ENCODE data around the gene PHACTR4.
"Not testable (repeated sequence)": the region's sequence is repeated elsewhere in the genome, so short reads cannot be mapped to it uniquely, and the experiment has no call there.

Gene PHACTR4

DNA sequence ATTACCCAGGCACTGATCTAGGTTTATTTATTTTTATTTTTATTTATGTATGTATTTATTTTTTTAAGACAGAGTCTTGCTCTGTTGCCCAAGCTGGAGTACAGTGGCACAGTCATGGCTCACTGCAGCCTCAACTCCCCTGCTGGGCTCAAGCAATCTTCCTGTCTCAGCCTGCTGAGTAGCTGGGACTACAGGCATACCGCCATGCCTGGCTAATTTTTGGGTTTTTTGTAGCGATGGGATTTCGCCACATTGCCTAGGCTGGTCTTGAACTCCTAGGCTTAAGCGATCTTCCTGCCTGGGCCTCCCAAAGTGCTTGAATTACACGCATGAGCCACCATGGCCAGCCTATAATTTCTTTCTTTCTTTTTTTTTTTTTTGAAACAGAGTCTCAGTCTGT lies 9.4 kb downstream of the PHACTR4 start:
- Histone ChIP-seq H3K23ac (ENCODE audit: low read length) (no peak overlapping the region), H3K4me1 (ENCODE audit: control insufficient read depth, low read depth, low read length) (no peaks in the 10 kb centered on the region), H4K8ac (ENCODE audit: low read depth, low read length) (no peak overlapping the region), H2BK5ac (ENCODE audit: low read length) (no peak overlapping the region), H3K36me3 (ENCODE audit: control insufficient read depth, insufficient read depth, low read length) (no peaks in the 10 kb centered on the region), H3K4me2 (ENCODE audit: low read length) (no peak overlapping the region), H3K4ac (ENCODE audit: low read depth, low read length) (no peak overlapping the region), H3K79me1 (ENCODE audit: low read length) (peaks cover 2% of the 10 kb centered on the region), H3K27me3 (ENCODE audit: insufficient read depth, low read length, poor library complexity) (no peaks in the 10 kb centered on the region), H3K27ac (ENCODE audit: low read depth, low read length) (no peak overlapping the region), H4K5ac (ENCODE audit: low read length) (no peak overlapping the region), H3K56ac (ENCODE audit: low read length) (no peak overlapping the region), H3K18ac (ENCODE audit: low read length) (no peak overlapping the region), H2BK15ac (replicated peaks; ENCODE audit: low read depth) (no peak overlapping the region), H3K79me2 (ENCODE audit: control insufficient read depth, insufficient read depth, low read length) (peaks cover 30% of the 10 kb centered on the region), H3K4me3 (ENCODE audit: low read length) (no peak overlapping the region), H2BK120ac (ENCODE audit: low read depth, low read length) (no peak overlapping the region), H2AK5ac (ENCODE audit: low read length) (no peak overlapping the region), H3K9ac (ENCODE audit: low read length) (no peak overlapping the region)
- DNase-seq = no peak
- no CpG with 5 or more reads among the region's 5 CpGs for WGBS (ENCODE audit: extremely low coverage, insufficient coverage, low lambda C conversion rate)

- Histone ChIP-seq H3K9ac (ENCODE audit: low read length) (no peak overlapping the region), H2AK5ac (ENCODE audit: low read length) (no peak overlapping the region), H3K79me1 (ENCODE audit: low read length) (peaks cover 2% of the 10 kb centered on the region), H3K4ac (ENCODE audit: low read depth, low read length) (no peak overlapping the region), H3K79me2 (ENCODE audit: control insufficient read depth, insufficient read depth, low read length) (peaks cover 33% of the 10 kb centered on the region), H3K36me3 (ENCODE audit: control insufficient read depth, insufficient read depth, low read length) (no peaks in the 10 kb centered on the region), H3K4me2 (ENCODE audit: low read length) (no peak overlapping the region), H2BK15ac (replicated peaks; ENCODE audit: low read depth) (no peak overlapping the region), H2BK120ac (ENCODE audit: low read depth, low read length) (no peak overlapping the region), H3K27ac (ENCODE audit: low read depth, low read length) (no peak overlapping the region), H3K56ac (ENCODE audit: low read length) (no peak overlapping the region), H4K5ac (ENCODE audit: low read length) (no peak overlapping the region), H4K8ac (ENCODE audit: low read depth, low read length) (no peak overlapping the region), H3K4me3 (ENCODE audit: low read length) (no peak overlapping the region), H2BK5ac (ENCODE audit: low read length) (no peak overlapping the region), H3K27me3 (ENCODE audit: insufficient read depth, low read length, poor library complexity) (no peaks in the 10 kb centered on the region), H3K18ac (ENCODE audit: low read length) (no peak overlapping the region), H3K23ac (ENCODE audit: low read length) (no peak overlapping the region), H3K4me1 (ENCODE audit: control insufficient read depth, low read depth, low read length) (no peaks in the 10 kb centered on the region)
- WGBS (ENCODE audit: extremely low coverage, insufficient coverage, low lambda C conversion rate) = no CpG with 5 or more reads among the region's 1 CpG
- no peak for DNase-seq
Measured at GRCh38 chr1:28380394-28380793, 10.9 kb downstream of the PHACTR4 start.

GRCh38 chr1:28383785-28384184 lies 14.2 kb downstream of the PHACTR4 start:
- WGBS (ENCODE audit: extremely low coverage, insufficient coverage, low lambda C conversion rate) = no CpG with 5 or more reads among the region's 4 CpGs
- DNase-seq; H3K18ac ChIP-seq (ENCODE audit: low read length); H3K56ac ChIP-seq (ENCODE audit: low read length); H4K5ac ChIP-seq (ENCODE audit: low read length); H2BK15ac ChIP-seq (replicated peaks; ENCODE audit: low read depth); H3K9ac ChIP-seq (ENCODE audit: low read length); H3K36me3 ChIP-seq (ENCODE audit: control insufficient read depth, insufficient read depth, low read length); H3K27me3 ChIP-seq (ENCODE audit: insufficient read depth, low read length, poor library complexity); H2BK5ac ChIP-seq (ENCODE audit: low read length); H3K4me1 ChIP-seq (ENCODE audit: control insufficient read depth, low read depth, low read length); H3K4me2 ChIP-seq (ENCODE audit: low read length); H4K8ac ChIP-seq (ENCODE audit: low read depth, low read length); H3K4ac ChIP-seq (ENCODE audit: low read depth, low read length); H3K23ac ChIP-seq (ENCODE audit: low read length); H2AK5ac ChIP-seq (ENCODE audit: low read length); H2BK120ac ChIP-seq (ENCODE audit: low read depth, low read length); H3K27ac ChIP-seq (ENCODE audit: low read depth, low read length); H3K79me1 ChIP-seq (ENCODE audit: low read length); H3K4me3 ChIP-seq (ENCODE audit: low read length): not testable (repeated sequence)
- peaks cover 42% of the 10 kb centered on the region for H3K79me2 ChIP-seq (ENCODE audit: control insufficient read depth, insufficient read depth, low read length)

GRCh38 chr1:28392027-28392652 lies 22.6 kb downstream of the PHACTR4 start:
- Histone ChIP-seq H3K27ac (ENCODE audit: low read depth, low read length) (no peak overlapping the region), H2BK15ac (replicated peaks; ENCODE audit: low read depth) (no peak overlapping the region), H2AK5ac (ENCODE audit: low read length) (no peak overlapping the region), H3K56ac (ENCODE audit: low read length) (no peak overlapping the region), H3K4me3 (ENCODE audit: low read length) (no peak overlapping the region), H3K36me3 (ENCODE audit: control insufficient read depth, insufficient read depth, low read length) (no peaks in the 10 kb centered on the region), H3K4me1 (ENCODE audit: control insufficient read depth, low read depth, low read length) (no peaks in the 10 kb centered on the region), H4K5ac (ENCODE audit: low read length) (no peak overlapping the region), H3K18ac (ENCODE audit: low read length) (no peak overlapping the region), H3K79me1 (ENCODE audit: low read length) (peaks cover 5% of the 10 kb centered on the region), H4K8ac (ENCODE audit: low read depth, low read length) (no peak overlapping the region), H2BK5ac (ENCODE audit: low read length) (no peak overlapping the region), H3K79me2 (ENCODE audit: control insufficient read depth, insufficient read depth, low read length) (peaks cover 8% of the 10 kb centered on the region), H3K23ac (ENCODE audit: low read length) (no peak overlapping the region), H3K9ac (ENCODE audit: low read length) (no peak overlapping the region), H3K27me3 (ENCODE audit: insufficient read depth, low read length, poor library complexity) (no peaks in the 10 kb centered on the region), H2BK120ac (ENCODE audit: low read depth, low read length) (no peak overlapping the region), H3K4me2 (ENCODE audit: low read length) (no peak overlapping the region), H3K4ac (ENCODE audit: low read depth, low read length) (no peak overlapping the region)
- DNase-seq = no peak
- WGBS (ENCODE audit: extremely low coverage, insufficient coverage, low lambda C conversion rate) = no CpG with 5 or more reads among the region's 6 CpGs

- H3K4me3 ChIP-seq (ENCODE audit: low read length) = no peak overlapping the region
- H3K79me1 ChIP-seq (ENCODE audit: low read length) = peaks cover 4% of the 10 kb centered on the region
- no peak overlapping the region for H2BK5ac ChIP-seq (ENCODE audit: low read length)
- no peaks in the 10 kb centered on the region for H3K4me1 ChIP-seq (ENCODE audit: control insufficient read depth, low read depth, low read length)
- 75% methylated on average over 1 of the region's 1 CpG for WGBS (ENCODE audit: extremely low coverage, insufficient coverage, low lambda C conversion rate)
- no peak for DNase-seq
- no peak overlapping the region for H3K18ac ChIP-seq (ENCODE audit: low read length)
- H3K23ac ChIP-seq (ENCODE audit: low read length) = no peak overlapping the region
- no peak overlapping the region for H4K5ac ChIP-seq (ENCODE audit: low read length)
- H3K27ac ChIP-seq (ENCODE audit: low read depth, low read length) = no peak overlapping the region
- H3K56ac ChIP-seq (ENCODE audit: low read length) = no peak overlapping the region
- H4K8ac ChIP-seq (ENCODE audit: low read depth, low read length) = no peak overlapping the region
- no peaks in the 10 kb centered on the region for H3K36me3 ChIP-seq (ENCODE audit: control insufficient read depth, insufficient read depth, low read length)
- no peak overlapping the region for H3K4ac ChIP-seq (ENCODE audit: low read depth, low read length)
- H2BK120ac ChIP-seq (ENCODE audit: low read depth, low read length) = no peak overlapping the region
- H3K79me2 ChIP-seq (ENCODE audit: control insufficient read depth, insufficient read depth, low read length) = peaks cover 5% of the 10 kb centered on the region
- no peak overlapping the region for H2AK5ac ChIP-seq (ENCODE audit: low read length)
- no peak overlapping the region for H3K9ac ChIP-seq (ENCODE audit: low read length)
- no peak overlapping the region for H3K4me2 ChIP-seq (ENCODE audit: low read length)
- no peaks in the 10 kb centered on the region for H3K27me3 ChIP-seq (ENCODE audit: insufficient read depth, low read length, poor library complexity)
- H2BK15ac ChIP-seq (replicated peaks; ENCODE audit: low read depth) = no peak overlapping the region
Measured at GRCh38 chr1:28394136-28394535, 24.6 kb downstream of the PHACTR4 start.

- no peak overlapping the region for H2BK120ac ChIP-seq (ENCODE audit: low read depth, low read length)
- no peaks in the 10 kb centered on the region for H3K36me3 ChIP-seq (ENCODE audit: control insufficient read depth, insufficient read depth, low read length)
- no peak for DNase-seq
- no peak overlapping the region for H3K4me2 ChIP-seq (ENCODE audit: low read length)
- H3K79me2 ChIP-seq (ENCODE audit: control insufficient read depth, insufficient read depth, low read length) = peaks cover 4% of the 10 kb centered on the region
- no peak overlapping the region for H4K5ac ChIP-seq (ENCODE audit: low read length)
- peaks cover 4% of the 10 kb centered on the region for H3K79me1 ChIP-seq (ENCODE audit: low read length)
- H2BK5ac ChIP-seq (ENCODE audit: low read length) = no peak overlapping the region
- no peak overlapping the region for H3K4me3 ChIP-seq (ENCODE audit: low read length)
- no peaks in the 10 kb centered on the region for H3K4me1 ChIP-seq (ENCODE audit: control insufficient read depth, low read depth, low read length)
- no peak overlapping the region for H3K27ac ChIP-seq (ENCODE audit: low read depth, low read length)
- WGBS (ENCODE audit: extremely low coverage, insufficient coverage, low lambda C conversion rate) = no CpG with 5 or more reads among the region's 4 CpGs
- no peak overlapping the region for H3K18ac ChIP-seq (ENCODE audit: low read length)
- H3K23ac ChIP-seq (ENCODE audit: low read length) = no peak overlapping the region
- no peak overlapping the region for H4K8ac ChIP-seq (ENCODE audit: low read depth, low read length)
- H3K9ac ChIP-seq (ENCODE audit: low read length) = no peak overlapping the region
- no peaks in the 10 kb centered on the region for H3K27me3 ChIP-seq (ENCODE audit: insufficient read depth, low read length, poor library complexity)
- no peak overlapping the region for H3K4ac ChIP-seq (ENCODE audit: low read depth, low read length)
- H2AK5ac ChIP-seq (ENCODE audit: low read length) = no peak overlapping the region
- no peak overlapping the region for H3K56ac ChIP-seq (ENCODE audit: low read length)
- no peak overlapping the region for H2BK15ac ChIP-seq (replicated peaks; ENCODE audit: low read depth)
Measured at GRCh38 chr1:28395181-28395580, 25.6 kb downstream of the PHACTR4 start.
